GM12878 (cell line): Measurements from ENCODE around the gene FGL2. TPM values are rescaled to one million over a fixed set of nuclear protein-coding genes. Genes with fewer than 3 reads are reported as not detected.

Experiments
- ATAC-seq: fragments of 200-7000 bp; cut with Tn5 transposase; 3 replicates; pipeline ENCODE4 v1.9.1; 2020; ENCODE audit warnings: mild to moderate bottlenecking, moderate library complexity
- BruUV-seq: library from RNA; stranded (reverse); fragments of 400-500 nt; replicated peaks from 2 replicates; lab custom pipeline; 2021; lab: Mats Ljungman, UMichigan
- CTCF ChIA-PET: fragments of 300-600 bp; sonication (Branson Sonifier 250); formaldehyde crosslinking; extraction: SDS; loops from one replicate; lab custom pipeline; 2021; ENCODE audit warnings: inconsistent platforms; lab: Yijun Ruan, JAX
- POLR2A ChIA-PET: fragments of 350-600 bp; formaldehyde crosslinking; extraction: SDS; loops from one replicate; lab custom pipeline; 2021; ENCODE audit warnings: inconsistent platforms; lab: Charles Lee
- RAD21 ChIA-PET: fragments of 300-600 bp; sonication (Branson Sonifier 250); formaldehyde crosslinking; loops from one replicate; lab custom pipeline; 2023; ENCODE audit warnings: antibody characterized with exemption; ENCODE audit not compliant: unreplicated experiment; lab: Charles Lee
- SMC1A ChIA-PET: fragments of 300-600 bp; sonication (Branson Sonifier 250); formaldehyde crosslinking; loops from one replicate; lab custom pipeline; 2023; ENCODE audit not compliant: unreplicated experiment, uncharacterized antibody; lab: Charles Lee
- DNase-seq: peaks from one replicate; pipeline ENCODE4 v3.0.0-alpha.2; 2011; ENCODE audit warnings: low read depth, low spot score
- FAIRE-seq: peaks from 3 replicates; lab custom pipeline; 2011; peaks lifted over from hg19 to GRCh38; lab: Jason Lieb, UNC
- H2AFZ ChIP-seq: 2 replicates; pipeline ENCODE4 v1.6.0; 2011; ENCODE audit warnings: low read depth, low read length, control low read depth; ENCODE audit not compliant: control insufficient read depth
- H3K27ac ChIP-seq: 2 replicates; pipeline ENCODE4 v1.5.1; 2011; ENCODE audit warnings: control low read depth; ENCODE audit not compliant: control insufficient read depth, insufficient read depth
- H3K27me3 ChIP-seq, 2 experiments: replicated peaks in 1 of 2; 2 replicates each; pipeline versions ENCODE4 v1.6.0 to v1.6.1; 2011; ENCODE audit warnings: low read length in 1 of 2; ENCODE audit not compliant: control insufficient read depth in 2 of 2, insufficient read depth in 2 of 2
- H3K36me3 ChIP-seq, 2 experiments: 2 replicates each; pipeline ENCODE4 v1.5.1; 2011; ENCODE audit warnings: low read length in 1 of 2; ENCODE audit not compliant: control insufficient read depth in 2 of 2, insufficient read depth in 2 of 2
- H3K4me1 ChIP-seq: 2 replicates; pipeline ENCODE4 v1.6.1; 2011; ENCODE audit warnings: mild to moderate bottlenecking, low read length, moderate library complexity, mixed read lengths; ENCODE audit not compliant: control insufficient read depth, insufficient read depth
- H3K4me2 ChIP-seq: 2 replicates; pipeline ENCODE4 v1.6.0; 2011; ENCODE audit warnings: control low read depth; ENCODE audit not compliant: control insufficient read depth, insufficient read depth
- H3K4me3 ChIP-seq: fragments of 200-600 bp; sonication (generic); 2 replicates; pipeline ENCODE4 v1.5.1; 2016
- H3K79me2 ChIP-seq: 2 replicates; pipeline ENCODE4 v1.6.0; 2011; ENCODE audit warnings: low read length; ENCODE audit not compliant: control insufficient read depth, insufficient read depth
- H3K9ac ChIP-seq: 2 replicates; pipeline ENCODE4 v1.8.0; 2011; ENCODE audit warnings: low read length, control low read depth, mixed read lengths; ENCODE audit not compliant: control insufficient read depth, insufficient read depth
- H3K9me3 ChIP-seq: replicated peaks from 3 replicates; pipeline ENCODE4 v1.5.1; 2011; ENCODE audit warnings: mild to moderate bottlenecking, low read length; ENCODE audit not compliant: control insufficient read depth, insufficient read depth
- H4K20me1 ChIP-seq: 2 replicates; pipeline ENCODE4 v1.6.0; 2011; ENCODE audit not compliant: control insufficient read depth, insufficient read depth
- BCL3 ChIP-seq: IDR thresholded peaks from 2 replicates; pipeline ENCODE4 v1.6.1; 2011; ENCODE audit warnings: borderline replicate concordance, low read depth, mild to moderate bottlenecking, moderate library complexity, low read length; ENCODE audit not compliant: insufficient read depth, poor library complexity, severe bottlenecking
- CHD1 ChIP-seq: IDR thresholded peaks from 2 replicates; pipeline ENCODE4 v1.6.1; 2012; ENCODE audit warnings: low read depth, low read length, improper control_type of control experiment
- E2F8 ChIP-seq: fragments of 450-650 bp; IDR thresholded peaks from 2 replicates; pipeline ENCODE4 v1.6.1; 2018; ENCODE audit warnings: mild to moderate bottlenecking, low read depth, moderate library complexity; ENCODE audit not compliant: partially characterized antibody
- HDGF ChIP-seq: fragments of 450-650 bp; IDR thresholded peaks from 2 replicates; pipeline ENCODE4 v1.6.1; 2016; ENCODE audit warnings: antibody characterized with exemption
- MLLT1 ChIP-seq: fragments of 450-650 bp; IDR thresholded peaks from 2 replicates; pipeline ENCODE4 v1.6.1; 2016; ENCODE audit warnings: mild to moderate bottlenecking
- NRF1 ChIP-seq: conservative IDR thresholded peaks from 2 replicates; pipeline ENCODE4 v1.6.1; 2011; ENCODE audit warnings: mild to moderate bottlenecking, low read depth, low read length, improper control_type of control experiment
- POLR2AphosphoS5 ChIP-seq: IDR thresholded peaks from 2 replicates; pipeline ENCODE4 v1.6.1; 2011; ENCODE audit warnings: mild to moderate bottlenecking, low read length, inconsistent platforms
- POU2F2 ChIP-seq: IDR thresholded peaks from 3 replicates; pipeline ENCODE4 v1.6.1; 2011; ENCODE audit warnings: low read depth, mild to moderate bottlenecking, low read length, borderline replicate concordance
- ZBED1 ChIP-seq: IDR thresholded peaks from 2 replicates; pipeline ENCODE4 v1.6.1; 2016; ENCODE audit warnings: borderline replicate concordance
- WGBS: methylation state at CpG from one replicate; pipeline ENCODE4 v1.1.6; 2016; ENCODE audit warnings: low lambda C conversion rate; ENCODE audit not compliant: insufficient replicate concordance, insufficient coverage; ENCODE audit errors: missing lambda C conversion rate; 5-methylcytosine and 5-hydroxymethylcytosine counted together
- in situ Hi-C: fragments of 300-500 bp; cut with MboI; formaldehyde crosslinking; loops from 9 replicates; pipeline ENCODE4 v1.14.3; 2018; ENCODE audit warnings: mixed read lengths
- intact Hi-C: fragments of 100-400 bp; cut with micrococcal nuclease; formaldehyde crosslinking; loops from one replicate; pipeline ENCODE4 v1.14.2; 2022; ENCODE audit not compliant: unreplicated experiment
- polyA plus RNA-seq, 11 experiments: library from polyadenylated mRNA; depleted of rRNA in 4 of 11; unstranded in 6 of 11; stranded (reverse) in 5 of 11; fragments of >200 nt; fragmentation: Nextera tagmentation in 4 of 11; fragmentation: Illumina TruSeq in 1 of 11; extraction: Ambion mirVana in 4 of 11; extraction: Trizol in 1 of 11; gene quantifications; 1 replicate in 1 of 11; 2 replicates in 10 of 11; pipeline versions ENCODE4 v1.2.1 to v1.2.3, GENCODE V29; 2011 to 2016; ENCODE audit warnings: inconsistent platforms in 2 of 11, missing spikeins in 2 of 11, low read depth in 1 of 11
- total RNA-seq, 4 experiments: library from RNA; depleted of rRNA in 3 of 4; stranded (reverse); fragments of >200 nt in 3 of 4; fragmentation: Illumina TruSeq in 1 of 4; extraction: Trizol in 1 of 4; gene quantifications; 2 replicates each; pipeline versions ENCODE4 v1.2.1 to v1.2.3, GENCODE V29; 2013 to 2021

The FGL2 gene
- total and polyA plus RNA-seq, 10 of the 15 experiments (the other 5 are each of a cell fraction or from before 2014, with no cell fraction given), result 0.04 to 3.2 (median 1.5) TPM

GRCh38 chr7:77184990-77185389 is 14.6 kb downstream of the FGL2 start:
- H3K4me2 ChIP-seq, result no peak overlapping the region
- RAD21 ChIA-PET, result no interaction called here
- no peak for TF ChIP-seq POLR2AphosphoS5
- no peak for TF ChIP-seq BCL3
- no peak for TF ChIP-seq E2F8
- TF ChIP-seq POU2F2, result no peak
- no peak for TF ChIP-seq CHD1
- TF ChIP-seq MLLT1, result no peak
- no peak for TF ChIP-seq NRF1
- no peak for TF ChIP-seq ZBED1
- TF ChIP-seq HDGF, result no peak
- TF ChIP-seq, all 136 proteins: peak for 0
- POLR2A ChIA-PET, result no interaction called here
- no peak for FAIRE-seq
- CTCF ChIA-PET, result no interaction called here
- ATAC-seq, result no peak
- Histone ChIP-seq H3K9me3 (no peaks in the 10 kb centered on the region), H4K20me1 (no peaks in the 10 kb centered on the region), H3K4me1 (no peaks in the 10 kb centered on the region), H3K4me3 (no peak overlapping the region), H3K27ac (no peak overlapping the region), H3K9ac (no peak overlapping the region), H3K79me2 (no peaks in the 10 kb centered on the region), H2AFZ (no peak overlapping the region), H3K27me3 (no peaks in the 10 kb centered on the region), H3K36me3 (no peaks in the 10 kb centered on the region)
- 92% methylated on average over 3 of the region's 3 CpGs for WGBS
- DNase-seq, result no peak
- SMC1A ChIA-PET, result no interaction called here
- intact Hi-C loops, result no loop called here
- no TSS peak for BruUV-seq
- in situ Hi-C loops, result no loop called here
